Adrenal gland (tissue), 5 donors: ENCODE results near the gene C9orf50.
A peak's percentile ranks its signal among the peaks of the same experiment; 100 is the strongest.

Experiments used
- CTCF ChIP-seq, 6 experiments: fragments of 450-650 bp in 4 of 6; fragments of 200-600 bp in 2 of 6; sonication (generic) in 1 of 6; IDR thresholded peaks; 1 replicate in 5 of 6; 2 replicates in 1 of 6; pipeline versions ENCODE4 v1.5.1 to v1.8.0; 2016 to 2021; ENCODE audit warnings: antibody characterized with exemption in 6 of 6, mild to moderate bottlenecking in 2 of 6, moderate library complexity in 1 of 6
- POLR2A ChIP-seq, 2 donors: fragments of 450-650 bp; IDR thresholded peaks; one replicate each; pipeline ENCODE4 v1.6.1; 2017; ENCODE audit warnings: antibody characterized with exemption in 2 of 2, mild to moderate bottlenecking in 2 of 2, moderate library complexity in 1 of 2
- donor health status: DM: no; HTN: no; CAD: no.

DNA sequence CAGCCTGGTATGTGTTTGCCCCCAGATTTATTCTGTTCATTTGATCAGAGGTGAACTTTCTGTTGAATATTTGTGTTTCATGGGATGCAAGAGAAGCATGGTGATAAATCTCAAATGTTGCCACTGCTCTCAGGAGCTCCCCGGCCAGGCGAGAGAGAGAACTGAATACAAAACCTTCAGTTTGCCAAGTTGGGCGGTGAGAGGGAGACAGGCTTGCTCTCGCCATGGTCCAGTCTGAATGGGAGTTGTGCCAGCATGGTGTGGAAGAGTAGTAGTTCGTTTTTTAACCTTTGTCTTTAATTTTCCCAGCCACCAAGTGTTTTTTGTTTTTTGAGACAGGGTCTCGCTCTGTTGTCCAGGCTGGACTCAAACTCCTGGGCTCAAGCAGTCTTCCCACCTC, 7.8 kb upstream of the C9orf50 start:
- no peak for TF ChIP-seq POLR2A (IDR thresholded peaks at IDR 0.05)
- peak in 3 of 6 experiments; percentile 13 to 18 (median 14) for TF ChIP-seq CTCF (IDR thresholded peaks at IDR 0.05)
